ENCODE data around the gene KRTAP5-9.

Gene KRTAP5-9

DNA sequence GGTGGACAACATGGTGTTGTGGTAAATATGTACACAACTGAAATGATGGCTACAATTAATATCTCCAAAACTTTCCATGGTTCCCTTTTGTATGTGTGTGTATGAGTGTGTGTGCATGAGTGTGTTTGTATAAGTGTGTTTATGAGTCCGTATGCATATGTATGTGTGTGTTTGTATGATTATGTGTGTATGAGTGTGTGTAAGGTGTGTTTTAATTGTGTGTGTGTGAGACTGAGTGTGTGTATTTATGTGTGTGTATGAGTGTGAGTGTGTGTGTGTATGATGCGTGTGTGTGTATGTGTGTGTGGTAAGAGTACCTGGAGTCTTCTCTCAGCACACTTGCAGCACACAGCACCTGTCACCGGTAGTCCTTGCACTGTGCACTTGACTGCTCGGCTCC, 7.8 kb downstream of the KRTAP5-9 start:
- no peak overlapping the region for H2BK12ac ChIP-seq (ENCODE audit: low read length in 2 of 2)
- H2AK5ac ChIP-seq (ENCODE audit: low read length, severe bottlenecking) = no peak overlapping the region
- H2BK120ac ChIP-seq (ENCODE audit: low read depth, low read length) = no peak overlapping the region
- peaks cover 0 to 27% of the 10 kb centered on the region in 2 experiments for H3K27me3 ChIP-seq (ENCODE audit: control insufficient read depth in 1 of 2, insufficient read depth in 1 of 2, low read length in 2 of 2)
- no peaks in the 10 kb centered on the region for H3K9me3 ChIP-seq (ENCODE audit: control insufficient read depth, low read length)
- H2BK5ac ChIP-seq (ENCODE audit: low read depth, low read length, poor library complexity, severe bottlenecking) = no peak overlapping the region
- no peak overlapping the region for H3K4me2 ChIP-seq (ENCODE audit: low read length, poor library complexity, severe bottlenecking)
- H2BK15ac ChIP-seq (ENCODE audit: low read depth, poor library complexity, severe bottlenecking) = no peak overlapping the region
- H3K18ac ChIP-seq (ENCODE audit: low read depth in 1 of 2, low read length in 2 of 2) = no peak overlapping the region
- H3K36me3 ChIP-seq (ENCODE audit: control insufficient read depth in 1 of 2, insufficient read depth in 2 of 2, low read depth in 1 of 2, low read length in 2 of 2) = no peaks in the 10 kb centered on the region
- DNase-seq = no peak
- no peak overlapping the region for H4K8ac ChIP-seq (ENCODE audit: low read length)
- no peak overlapping the region for H3K4me3 ChIP-seq (ENCODE audit: insufficient read depth in 1 of 2, low read depth in 1 of 2, low read length in 2 of 2)
- no peak overlapping the region for H3K23ac ChIP-seq (ENCODE audit: low read length in 2 of 2)
- 92% methylated on average over 1 of the region's 4 CpGs for WGBS
- no peak overlapping the region for H3K27ac ChIP-seq (ENCODE audit: low read length, poor library complexity, severe bottlenecking)
- no peak overlapping the region for H3K9ac ChIP-seq (ENCODE audit: low read length)
- H3K14ac ChIP-seq (ENCODE audit: low read length in 2 of 2) = no peak overlapping the region
- no peak overlapping the region for H4K91ac ChIP-seq (ENCODE audit: low read length)
- no peaks in the 10 kb centered on the region for H3K4me1 ChIP-seq (ENCODE audit: control insufficient read depth, insufficient read depth, low read depth, low read length)
- H2AFZ ChIP-seq (ENCODE audit: low read depth, low read length) = no peak overlapping the region
- no peaks in the 10 kb centered on the region for H3K79me1 ChIP-seq (replicated peaks; ENCODE audit: low read length, poor library complexity, severe bottlenecking)
- H3K4ac ChIP-seq (ENCODE audit: low read depth in 1 of 2, low read length in 2 of 2) = no peak overlapping the region

DNA sequence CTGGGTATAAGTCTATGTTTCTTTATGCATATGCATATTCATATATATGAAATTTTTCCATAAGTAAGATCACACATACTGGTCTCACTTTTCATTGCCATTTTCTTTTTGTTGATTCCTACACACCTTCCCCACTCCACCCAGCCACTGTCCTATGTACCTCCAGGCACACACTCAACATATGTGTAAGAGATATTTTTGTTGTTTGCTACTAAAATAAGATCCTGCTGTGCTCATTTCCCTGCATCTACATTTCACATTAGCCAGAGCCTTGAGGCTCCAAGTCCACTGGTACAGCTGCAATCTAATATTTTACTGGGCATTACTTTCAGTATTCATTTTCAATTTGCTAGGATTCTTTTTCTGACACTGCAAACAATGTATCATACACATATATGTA, 9.0 kb downstream of the KRTAP5-9 start:
- no peak overlapping the region for H3K4ac ChIP-seq (ENCODE audit: low read depth in 1 of 2, low read length in 2 of 2)
- H3K36me3 ChIP-seq (ENCODE audit: control insufficient read depth in 1 of 2, insufficient read depth in 2 of 2, low read depth in 1 of 2, low read length in 2 of 2) = no peaks in the 10 kb centered on the region
- peaks cover 6% of the 10 kb centered on the region for H3K9me3 ChIP-seq (ENCODE audit: control insufficient read depth, low read length)
- H3K9ac ChIP-seq (ENCODE audit: low read length) = no peak overlapping the region
- H3K4me2 ChIP-seq (ENCODE audit: low read length, poor library complexity, severe bottlenecking) = no peak overlapping the region
- no peak overlapping the region for H3K27ac ChIP-seq (ENCODE audit: low read length, poor library complexity, severe bottlenecking)
- no peak overlapping the region for H3K18ac ChIP-seq (ENCODE audit: low read depth in 1 of 2, low read length in 2 of 2)
- H2BK12ac ChIP-seq (ENCODE audit: low read length in 2 of 2) = no peak overlapping the region
- no peak overlapping the region for H2AK5ac ChIP-seq (ENCODE audit: low read length, severe bottlenecking)
- no peak overlapping the region for H2AFZ ChIP-seq (ENCODE audit: low read depth, low read length)
- H2BK5ac ChIP-seq (ENCODE audit: low read depth, low read length, poor library complexity, severe bottlenecking) = no peak overlapping the region
- H3K4me3 ChIP-seq (ENCODE audit: insufficient read depth in 1 of 2, low read depth in 1 of 2, low read length in 2 of 2) = no peak overlapping the region
- H3K14ac ChIP-seq (ENCODE audit: low read length in 2 of 2) = no peak overlapping the region
- H3K4me1 ChIP-seq (ENCODE audit: control insufficient read depth, insufficient read depth, low read depth, low read length) = no peaks in the 10 kb centered on the region
- H4K91ac ChIP-seq (ENCODE audit: low read length) = no peak overlapping the region
- DNase-seq = no peak
- H2BK120ac ChIP-seq (ENCODE audit: low read depth, low read length) = no peak overlapping the region
- H4K8ac ChIP-seq (ENCODE audit: low read length) = no peak overlapping the region
- H3K79me1 ChIP-seq (replicated peaks; ENCODE audit: low read length, poor library complexity, severe bottlenecking) = no peaks in the 10 kb centered on the region
- H2BK15ac ChIP-seq (ENCODE audit: low read depth, poor library complexity, severe bottlenecking) = no peak overlapping the region
- peaks cover 0 to 20% of the 10 kb centered on the region in 2 experiments for H3K27me3 ChIP-seq (ENCODE audit: control insufficient read depth in 1 of 2, insufficient read depth in 1 of 2, low read length in 2 of 2)
- H3K23ac ChIP-seq (ENCODE audit: low read length in 2 of 2) = no peak overlapping the region

DNA sequence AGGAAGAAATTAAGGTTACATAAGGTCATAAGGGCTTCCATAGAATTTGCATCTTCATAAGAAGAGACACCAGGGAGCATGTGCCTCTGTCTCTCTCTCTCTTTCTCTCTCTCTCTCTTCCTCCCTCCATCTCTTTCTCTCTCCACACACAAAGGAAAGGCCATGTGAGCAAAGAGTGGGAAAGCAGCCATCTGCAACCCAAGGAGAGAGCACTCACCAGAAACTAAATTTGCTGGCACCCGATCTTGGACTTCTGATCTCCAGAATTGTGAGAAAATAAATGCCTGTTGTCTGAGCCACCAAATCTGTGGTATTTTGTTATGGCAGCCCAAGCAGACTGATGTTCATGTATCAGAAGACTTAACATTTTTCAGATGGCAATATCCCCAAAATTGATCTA, 10.8 kb downstream of the KRTAP5-9 start:
- Histone ChIP-seq H3K4ac (ENCODE audit: low read depth in 1 of 2, low read length in 2 of 2) (no peak overlapping the region), H2BK12ac (ENCODE audit: low read length in 2 of 2) (no peak overlapping the region), H3K79me1 (replicated peaks; ENCODE audit: low read length, poor library complexity, severe bottlenecking) (no peaks in the 10 kb centered on the region), H3K23ac (ENCODE audit: low read length in 2 of 2) (no peak overlapping the region), H3K27ac (ENCODE audit: low read length, poor library complexity, severe bottlenecking) (no peak overlapping the region), H3K4me3 (ENCODE audit: insufficient read depth in 1 of 2, low read depth in 1 of 2, low read length in 2 of 2) (no peak overlapping the region), H2AK5ac (ENCODE audit: low read length, severe bottlenecking) (no peak overlapping the region), H3K4me1 (ENCODE audit: control insufficient read depth, insufficient read depth, low read depth, low read length) (no peaks in the 10 kb centered on the region), H3K27me3 (ENCODE audit: control insufficient read depth in 1 of 2, insufficient read depth in 1 of 2, low read length in 2 of 2) (peaks cover 9 to 26% of the 10 kb centered on the region in 2 experiments), H2BK120ac (ENCODE audit: low read depth, low read length) (no peak overlapping the region), H2BK5ac (ENCODE audit: low read depth, low read length, poor library complexity, severe bottlenecking) (no peak overlapping the region), H2AFZ (ENCODE audit: low read depth, low read length) (no peak overlapping the region), H4K8ac (ENCODE audit: low read length) (no peak overlapping the region), H2BK15ac (ENCODE audit: low read depth, poor library complexity, severe bottlenecking) (no peak overlapping the region), H3K4me2 (ENCODE audit: low read length, poor library complexity, severe bottlenecking) (no peak overlapping the region), H3K9ac (ENCODE audit: low read length) (no peak overlapping the region), H3K36me3 (ENCODE audit: control insufficient read depth in 1 of 2, insufficient read depth in 2 of 2, low read depth in 1 of 2, low read length in 2 of 2) (no peaks in the 10 kb centered on the region), H3K14ac (ENCODE audit: low read length in 2 of 2) (no peak overlapping the region), H3K18ac (ENCODE audit: low read depth in 1 of 2, low read length in 2 of 2) (no peak overlapping the region), H3K9me3 (ENCODE audit: control insufficient read depth, low read length) (peaks cover 6% of the 10 kb centered on the region), H4K91ac (ENCODE audit: low read length) (no peak overlapping the region)
- WGBS = 100% methylated on average over 1 of the region's 1 CpG
- DNase-seq = no peak

DNA sequence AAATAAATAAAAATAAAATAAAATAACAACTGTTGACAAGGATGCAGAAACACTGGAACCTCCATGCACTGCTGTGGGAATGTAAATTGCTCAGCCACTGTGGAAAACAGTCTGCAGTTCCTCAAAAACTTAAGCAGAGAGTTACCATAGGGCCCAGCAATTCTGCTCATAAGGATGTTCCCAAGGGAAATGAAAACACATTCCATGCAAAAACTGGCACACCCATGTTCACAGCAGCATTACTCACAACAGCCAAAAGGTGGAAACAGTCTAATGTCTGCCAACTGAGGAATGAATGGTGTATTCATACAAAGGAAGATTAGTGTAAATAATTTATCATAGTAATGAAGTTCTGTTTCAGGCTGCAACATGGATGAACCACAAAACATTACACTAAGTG, 13.9 kb downstream of the KRTAP5-9 start:
- Histone ChIP-seq H2BK5ac (ENCODE audit: low read depth, low read length, poor library complexity, severe bottlenecking) (no peak overlapping the region), H3K4me1 (ENCODE audit: control insufficient read depth, insufficient read depth, low read depth, low read length) (no peaks in the 10 kb centered on the region)

More for the DNA sequence above, 13.9 kb downstream of the KRTAP5-9 start:
- no peak overlapping the region for H3K23ac ChIP-seq (ENCODE audit: low read length in 2 of 2)
- no peak overlapping the region for H4K91ac ChIP-seq (ENCODE audit: low read length)
- no peak overlapping the region for H3K18ac ChIP-seq (ENCODE audit: low read depth in 1 of 2, low read length in 2 of 2)
- H3K9me3 ChIP-seq (ENCODE audit: control insufficient read depth, low read length) = peaks cover 6% of the 10 kb centered on the region
- no peak overlapping the region for H2AK5ac ChIP-seq (ENCODE audit: low read length, severe bottlenecking)
- no peak overlapping the region for H3K4me3 ChIP-seq (ENCODE audit: insufficient read depth in 1 of 2, low read depth in 1 of 2, low read length in 2 of 2)
- H2BK12ac ChIP-seq (ENCODE audit: low read length in 2 of 2) = no peak overlapping the region
- no peak overlapping the region for H3K27ac ChIP-seq (ENCODE audit: low read length, poor library complexity, severe bottlenecking)
- H3K14ac ChIP-seq (ENCODE audit: low read length in 2 of 2) = no peak overlapping the region
- no peaks in the 10 kb centered on the region for H3K36me3 ChIP-seq (ENCODE audit: control insufficient read depth in 1 of 2, insufficient read depth in 2 of 2, low read depth in 1 of 2, low read length in 2 of 2)
- peaks cover 19 to 35% of the 10 kb centered on the region in 2 experiments for H3K27me3 ChIP-seq (ENCODE audit: control insufficient read depth in 1 of 2, insufficient read depth in 1 of 2, low read length in 2 of 2)
- H2AFZ ChIP-seq (ENCODE audit: low read depth, low read length) = no peak overlapping the region
- no peak overlapping the region for H3K4ac ChIP-seq (ENCODE audit: low read depth in 1 of 2, low read length in 2 of 2)
- no peak overlapping the region for H2BK15ac ChIP-seq (ENCODE audit: low read depth, poor library complexity, severe bottlenecking)
- no peak overlapping the region for H4K8ac ChIP-seq (ENCODE audit: low read length)
- no peak overlapping the region for H2BK120ac ChIP-seq (ENCODE audit: low read depth, low read length)
- H3K9ac ChIP-seq (ENCODE audit: low read length) = no peak overlapping the region
- no peaks in the 10 kb centered on the region for H3K79me1 ChIP-seq (replicated peaks; ENCODE audit: low read length, poor library complexity, severe bottlenecking)
- no peak for DNase-seq
- H3K4me2 ChIP-seq (ENCODE audit: low read length, poor library complexity, severe bottlenecking) = no peak overlapping the region
